H9 (cell line): ENCODE results near the gene ERAP2. TPM values are rescaled to one million over a fixed set of nuclear protein-coding genes. Genes with fewer than 3 reads are reported as not detected.

Experiments
- DNase-seq: peaks from one replicate; pipeline ENCODE4 v3.0.0-alpha.2; 2017
- H2AFZ ChIP-seq: one replicate; pipeline ENCODE4 v1.6.1; 2013; ENCODE audit warnings: mild to moderate bottlenecking, low read length, control low read depth, moderate library complexity
- H2AK5ac ChIP-seq: 2 replicates; pipeline ENCODE4 v1.6.1; 2013; ENCODE audit warnings: low read length, control low read depth, mixed read lengths; ENCODE audit not compliant: insufficient read length
- H2BK120ac ChIP-seq: one replicate; pipeline ENCODE4 v1.6.1; 2013; ENCODE audit warnings: low read depth, mild to moderate bottlenecking, low read length, control low read depth, inconsistent platforms; ENCODE audit not compliant: poor library complexity, severe bottlenecking
- H2BK12ac ChIP-seq: 2 replicates; pipeline ENCODE4 v1.6.1; 2013; ENCODE audit warnings: low read length, control low read depth, mixed read lengths, low read depth; ENCODE audit not compliant: insufficient read length
- H2BK15ac ChIP-seq: 2 replicates; pipeline ENCODE4 v1.6.1; 2013; ENCODE audit warnings: low read depth, low read length, control low read depth
- H2BK20ac ChIP-seq: one replicate; pipeline ENCODE4 v1.6.1; 2013; ENCODE audit warnings: low read depth, mild to moderate bottlenecking, low read length, control low read depth, inconsistent platforms; ENCODE audit not compliant: poor library complexity, severe bottlenecking
- H2BK5ac ChIP-seq: 2 replicates; pipeline ENCODE4 v1.6.1; 2013; ENCODE audit warnings: low read length, control low read depth, mixed read lengths; ENCODE audit not compliant: insufficient read length
- H3K14ac ChIP-seq: 2 replicates; pipeline ENCODE4 v1.6.1; 2013; ENCODE audit warnings: low read length, control low read depth; ENCODE audit not compliant: insufficient read depth
- H3K18ac ChIP-seq: 2 replicates; pipeline ENCODE4 v1.6.1; 2013; ENCODE audit warnings: low read depth, mild to moderate bottlenecking, mixed read lengths, low read length, control low read depth; ENCODE audit not compliant: insufficient read length
- H3K23ac ChIP-seq: 2 replicates; pipeline ENCODE4 v1.6.1; 2013; ENCODE audit warnings: low read length, control low read depth, mixed read lengths, low read depth; ENCODE audit not compliant: insufficient read length
- H3K23me2 ChIP-seq: 2 replicates; pipeline ENCODE4 v1.6.1; 2013; ENCODE audit warnings: low read depth, mild to moderate bottlenecking, mixed read lengths, low read length, control low read depth; ENCODE audit not compliant: insufficient read length, poor library complexity, severe bottlenecking
- H3K27ac ChIP-seq: 2 replicates; pipeline ENCODE4 v1.5.1; 2013; ENCODE audit warnings: low read length, control low read depth, mixed read lengths, low read depth; ENCODE audit not compliant: insufficient read length
- H3K27me3 ChIP-seq: 2 replicates; pipeline ENCODE4 v1.6.1; 2013; ENCODE audit warnings: low read length, control low read depth, inconsistent platforms; ENCODE audit not compliant: insufficient read depth
- H3K4ac ChIP-seq: 2 replicates; pipeline ENCODE4 v1.6.1; 2013; ENCODE audit warnings: low read depth, mild to moderate bottlenecking, control low read depth, inconsistent platforms, low read length, moderate library complexity
- H3K4me1 ChIP-seq: 2 replicates; pipeline ENCODE4 v1.6.1; 2013; ENCODE audit warnings: low read length, control low read depth, inconsistent platforms; ENCODE audit not compliant: insufficient read depth
- H3K4me2 ChIP-seq: 2 replicates; pipeline ENCODE4 v1.6.1; 2013; ENCODE audit warnings: low read length, control low read depth, mixed read lengths; ENCODE audit not compliant: insufficient read length, insufficient read depth
- H3K56ac ChIP-seq: 2 replicates; pipeline ENCODE4 v1.6.1; 2013; ENCODE audit warnings: low read depth, mild to moderate bottlenecking, mixed read lengths, low read length, control low read depth; ENCODE audit not compliant: insufficient read length
- H3K79me1 ChIP-seq: 2 replicates; pipeline ENCODE4 v1.6.1; 2013; ENCODE audit warnings: low read depth, mild to moderate bottlenecking, moderate library complexity, low read length, control low read depth, inconsistent platforms; ENCODE audit not compliant: insufficient read depth, poor library complexity, severe bottlenecking
- H3K79me2 ChIP-seq: 2 replicates; pipeline ENCODE4 v1.6.1; 2013; ENCODE audit warnings: low read length, control low read depth, inconsistent platforms; ENCODE audit not compliant: insufficient read depth
- H3K9ac ChIP-seq: 2 replicates; pipeline ENCODE4 v1.6.1; 2013; ENCODE audit warnings: low read length, control low read depth, mixed read lengths; ENCODE audit not compliant: insufficient read length; ENCODE audit errors: extremely low read depth
- H3K9me3 ChIP-seq: one replicate; pipeline ENCODE4 v1.6.1; 2013; ENCODE audit warnings: low read depth, low read length, inconsistent platforms; ENCODE audit not compliant: control insufficient read depth
- H3T11ph ChIP-seq: one replicate; pipeline ENCODE4 v1.6.1; 2013; ENCODE audit warnings: mild to moderate bottlenecking, low read length, control low read depth, inconsistent platforms
- H4K20me1 ChIP-seq: one replicate; pipeline ENCODE4 v1.6.1; 2013; ENCODE audit not compliant: control insufficient read depth, insufficient read length, insufficient read depth
- H4K5ac ChIP-seq: 2 replicates; pipeline ENCODE4 v1.6.1; 2013; ENCODE audit warnings: low read depth, mild to moderate bottlenecking, mixed read lengths, low read length, control low read depth; ENCODE audit not compliant: insufficient read length
- H4K8ac ChIP-seq: replicated peaks from 2 replicates; pipeline ENCODE4 v1.6.1; 2013; ENCODE audit warnings: low read length, control low read depth, mixed read lengths, low read depth; ENCODE audit not compliant: insufficient read length
- H4K91ac ChIP-seq: 2 replicates; pipeline ENCODE4 v1.6.1; 2013; ENCODE audit warnings: low read depth, mild to moderate bottlenecking, moderate library complexity, mixed read lengths, low read length, control low read depth; ENCODE audit not compliant: insufficient read length
- H3K27ac Mint-ChIP-seq, 3 experiments: 2 replicates in 2 of 3; 3 replicates in 1 of 3; pipeline ENCODE4 v1.8.0; 2020 to 2021; ENCODE audit warnings: mixed read lengths in 3 of 3, mild to moderate bottlenecking in 1 of 3, moderate library complexity in 1 of 3
- H3K27me3 Mint-ChIP-seq: 2 replicates; pipeline ENCODE4 v1.8.0; 2021; ENCODE audit warnings: low read depth, mild to moderate bottlenecking, moderate library complexity, mixed read lengths
- H3K36me3 Mint-ChIP-seq, 3 experiments: 2 replicates in 2 of 3; 3 replicates in 1 of 3; pipeline ENCODE4 v1.8.0; 2020 to 2021; ENCODE audit warnings: low read depth in 3 of 3, mixed read lengths in 3 of 3; ENCODE audit not compliant: insufficient read depth in 1 of 3
- H3K4me1 Mint-ChIP-seq, 2 experiments: 2 replicates each; pipeline ENCODE4 v1.8.0; 2020; ENCODE audit warnings: mixed read lengths in 2 of 2
- H3K4me3 Mint-ChIP-seq, 2 experiments: 2 replicates in 1 of 2; 3 replicates in 1 of 2; pipeline ENCODE4 v1.8.0; 2020 to 2021; ENCODE audit warnings: mild to moderate bottlenecking in 2 of 2, mixed read lengths in 2 of 2, moderate library complexity in 1 of 2
- H3K9me3 Mint-ChIP-seq, 2 experiments: 2 replicates in 1 of 2; 3 replicates in 1 of 2; pipeline ENCODE4 v1.8.0; 2020; ENCODE audit warnings: mild to moderate bottlenecking in 2 of 2, mixed read lengths in 2 of 2, moderate library complexity in 1 of 2
- WGBS: extraction: QIAGEN DNeasy Blood & Tissue Kit; methylation state at CpG from one replicate; pipeline ENCODE4 v1.1.7; 2013; ENCODE audit warnings: missing lambda C conversion rate, low lambda C conversion rate, mixed read lengths; ENCODE audit not compliant: insufficient read length; ENCODE audit errors: extremely low coverage; 5-methylcytosine and 5-hydroxymethylcytosine counted together
- total RNA-seq: library from RNA; stranded (reverse); gene quantifications from 2 replicates; pipeline ENCODE4 v1.2.1, GENCODE V29; 2021
- TF ChIP-seq, protein P1 (sequence below): fragments of 200-600 bp; sonication (generic); conservative IDR thresholded peaks from 3 replicates; pipeline ENCODE4 v1.8.0; 2021; ENCODE audit warnings: antibody characterized with exemption, mild to moderate bottlenecking

The ERAP2 gene
- total RNA-seq, 1 experiment from 2014 or later, result 0.09 TPM

DNA sequence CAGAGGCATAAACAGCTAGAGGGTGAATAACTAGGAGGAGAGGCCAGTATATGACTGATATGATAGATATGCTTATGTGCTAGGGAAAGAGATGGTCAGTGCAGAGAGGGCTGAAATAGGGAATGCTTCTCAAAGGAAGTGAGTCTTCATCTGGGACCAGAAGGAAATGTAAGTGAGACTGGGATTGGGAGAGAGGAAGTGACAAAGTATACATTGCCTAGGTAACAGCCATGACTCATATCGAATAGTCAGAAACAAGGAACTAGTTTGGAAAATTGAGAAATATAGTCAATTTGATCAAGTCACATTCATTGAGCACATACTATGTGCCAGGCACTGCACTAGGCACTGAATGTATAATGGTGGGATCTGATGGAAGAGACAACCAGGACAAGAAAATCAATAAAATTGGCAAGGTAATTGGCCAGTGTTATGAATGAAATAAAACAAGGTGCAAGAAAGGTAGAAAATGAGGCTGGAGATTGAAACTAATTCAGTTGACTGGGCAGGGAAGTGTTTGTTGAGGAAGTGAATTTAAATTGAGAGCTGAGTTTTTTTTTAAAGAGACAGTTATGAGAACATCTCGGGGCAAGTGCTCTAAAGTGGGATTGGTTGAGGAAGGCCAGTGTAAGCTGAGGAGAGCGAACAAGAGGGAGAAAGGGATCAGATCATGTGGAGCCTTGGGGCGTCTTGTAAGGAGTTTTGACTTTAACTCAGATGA is 4.3 kb downstream of the ERAP2 start:
- H4K5ac ChIP-seq, result no peak overlapping the region
- no peak overlapping the region for H2AFZ ChIP-seq
- no peaks in the 10 kb centered on the region for H3K9me3 Mint-ChIP-seq
- no peak overlapping the region for H3K18ac ChIP-seq
- H3K27ac ChIP-seq, result no peak overlapping the region
- no peaks in the 10 kb centered on the region; the same call in 1 of the 2 replicates for H3K27me3 Mint-ChIP-seq
- H2BK12ac ChIP-seq, result no peak overlapping the region
- H3K36me3 Mint-ChIP-seq, result no peaks in the 10 kb centered on the region
- H3K4me1 Mint-ChIP-seq, result peaks cover 0 to 11% of the 10 kb centered on the region in 2 experiments; a peak in 2 of 4 replicates
- H3K79me2 ChIP-seq, result no peaks in the 10 kb centered on the region
- no peak overlapping the region for H3K4me3 Mint-ChIP-seq
- H3K23ac ChIP-seq, result no peak overlapping the region
- H3K14ac ChIP-seq, result no peak overlapping the region
- no peak overlapping the region for H3K9ac ChIP-seq
- H2BK5ac ChIP-seq, result no peak overlapping the region
- no peak overlapping the region for H3K27ac Mint-ChIP-seq
- no peak overlapping the region for H3K56ac ChIP-seq
- no peak overlapping the region for H4K8ac ChIP-seq
- H2BK15ac ChIP-seq, result no peak overlapping the region
- no peaks in the 10 kb centered on the region for H3K79me1 ChIP-seq
- no peak overlapping the region for H3K4me2 ChIP-seq
- H2BK20ac ChIP-seq, result no peak overlapping the region
- TF ChIP-seq, protein P1, sequence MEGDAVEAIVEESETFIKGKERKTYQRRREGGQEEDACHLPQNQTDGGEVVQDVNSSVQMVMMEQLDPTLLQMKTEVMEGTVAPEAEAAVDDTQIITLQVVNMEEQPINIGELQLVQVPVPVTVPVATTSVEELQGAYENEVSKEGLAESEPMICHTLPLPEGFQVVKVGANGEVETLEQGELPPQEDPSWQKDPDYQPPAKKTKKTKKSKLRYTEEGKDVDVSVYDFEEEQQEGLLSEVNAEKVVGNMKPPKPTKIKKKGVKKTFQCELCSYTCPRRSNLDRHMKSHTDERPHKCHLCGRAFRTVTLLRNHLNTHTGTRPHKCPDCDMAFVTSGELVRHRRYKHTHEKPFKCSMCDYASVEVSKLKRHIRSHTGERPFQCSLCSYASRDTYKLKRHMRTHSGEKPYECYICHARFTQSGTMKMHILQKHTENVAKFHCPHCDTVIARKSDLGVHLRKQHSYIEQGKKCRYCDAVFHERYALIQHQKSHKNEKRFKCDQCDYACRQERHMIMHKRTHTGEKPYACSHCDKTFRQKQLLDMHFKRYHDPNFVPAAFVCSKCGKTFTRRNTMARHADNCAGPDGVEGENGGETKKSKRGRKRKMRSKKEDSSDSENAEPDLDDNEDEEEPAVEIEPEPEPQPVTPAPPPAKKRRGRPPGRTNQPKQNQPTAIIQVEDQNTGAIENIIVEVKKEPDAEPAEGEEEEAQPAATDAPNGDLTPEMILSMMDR, result no peak
- no peaks in the 10 kb centered on the region for H3K27me3 ChIP-seq
- H3K4ac ChIP-seq, result no peak overlapping the region
- no peak overlapping the region for H4K91ac ChIP-seq
- DNase-seq, result no peak
- no peaks in the 10 kb centered on the region for H3K4me1 ChIP-seq
- no peaks in the 10 kb centered on the region for H4K20me1 ChIP-seq
- H2AK5ac ChIP-seq, result no peak overlapping the region
- no peaks in the 10 kb centered on the region for H3K23me2 ChIP-seq
- H3K9me3 ChIP-seq, result no peaks in the 10 kb centered on the region
- no peak overlapping the region for H2BK120ac ChIP-seq
- no CpG with 5 or more reads among the region's 4 CpGs for WGBS
- H3T11ph ChIP-seq, result no peak overlapping the region
